ENCODE measurements around the gene MPP2.

DNA sequence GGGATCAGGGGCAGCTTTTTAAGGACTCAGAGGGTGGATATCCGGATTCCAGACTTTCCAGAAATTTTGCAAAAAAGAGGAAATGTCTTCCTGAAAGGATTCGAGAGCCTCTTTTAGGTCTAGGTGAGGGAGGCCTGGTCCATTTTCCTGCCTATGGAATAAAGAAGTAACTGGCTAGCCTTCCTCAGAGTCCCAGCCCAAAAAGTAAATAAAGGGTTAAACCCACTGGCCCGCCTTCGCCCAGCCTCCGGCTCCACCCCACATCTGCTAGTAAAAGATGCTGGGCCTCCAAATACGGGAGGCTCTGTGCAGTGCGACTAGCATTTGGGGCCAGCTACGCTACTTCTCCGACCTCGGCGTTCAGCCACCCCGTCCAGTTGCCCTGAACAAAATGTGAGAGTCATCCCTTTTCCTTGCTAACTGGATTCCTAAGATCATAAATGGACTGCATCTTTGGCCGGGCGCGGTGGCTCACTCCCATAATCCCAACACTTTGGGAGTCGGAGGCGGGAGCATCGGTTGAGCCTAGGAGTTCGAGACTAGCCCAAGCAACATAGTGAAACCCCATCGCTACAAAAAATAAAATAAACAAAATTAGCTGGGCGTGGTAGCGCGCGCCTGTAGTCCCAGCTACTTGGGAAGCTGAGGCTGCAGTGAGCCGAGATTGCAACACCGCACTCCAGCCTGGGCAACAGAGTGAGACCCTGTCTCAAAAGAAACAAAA is 824 bp upstream of the MPP2 start:
- peak; percentile 29 to 53 for TF ChIP-seq POLR2A (IDR thresholded peaks at IDR 0.05)
- TF ChIP-seq CTCF (IDR thresholded peaks at IDR 0.05), result peak in 1 of 4 experiments; percentile 30
